Activated naive CD4-positive, alpha-beta T cell treated with anti-CD3 and anti-CD28 coated beads, Interleukin-2, amount 50 U/mL, for 72 hours (primary cell): ENCODE measurements around the gene COA1. TPM values are rescaled to one million over a fixed set of nuclear protein-coding genes. Genes with fewer than 3 reads are reported as not detected.

Experiments
- ATAC-seq, 2 donors: fragments of 150-1000 bp; cut with Tn5 transposase; 2 replicates each; pipeline ENCODE4 v1.10.0; 2021; ENCODE audit warnings: mild to moderate bottlenecking in 2 of 2, moderate library complexity in 2 of 2
- DNase-seq, 2 donors: peaks; one replicate each; pipeline ENCODE4 v3.0.0; 2021 to 2022; ENCODE audit warnings: low spot score in 2 of 2
- H3K27ac Mint-ChIP-seq, 2 donors: one replicate each; pipeline ENCODE4 v1.8.0; 2022; ENCODE audit warnings: mild to moderate bottlenecking in 2 of 2, mixed read lengths in 2 of 2
- H3K36me3 Mint-ChIP-seq, 2 donors: one replicate each; pipeline ENCODE4 v1.8.0; 2022; ENCODE audit warnings: mixed read lengths in 2 of 2
- H3K9me3 Mint-ChIP-seq, 2 donors: one replicate each; pipeline ENCODE4 v1.8.0; 2022; ENCODE audit warnings: mixed read lengths in 2 of 2
- total RNA-seq, 2 donors: library from RNA; stranded (reverse); gene quantifications; one replicate each; pipeline ENCODE4 v1.2.3, GENCODE V29; 2022

Gene COA1
- total RNA-seq, 2 donors from 2014 or later, result 31.9 to 72.4 TPM

DNA sequence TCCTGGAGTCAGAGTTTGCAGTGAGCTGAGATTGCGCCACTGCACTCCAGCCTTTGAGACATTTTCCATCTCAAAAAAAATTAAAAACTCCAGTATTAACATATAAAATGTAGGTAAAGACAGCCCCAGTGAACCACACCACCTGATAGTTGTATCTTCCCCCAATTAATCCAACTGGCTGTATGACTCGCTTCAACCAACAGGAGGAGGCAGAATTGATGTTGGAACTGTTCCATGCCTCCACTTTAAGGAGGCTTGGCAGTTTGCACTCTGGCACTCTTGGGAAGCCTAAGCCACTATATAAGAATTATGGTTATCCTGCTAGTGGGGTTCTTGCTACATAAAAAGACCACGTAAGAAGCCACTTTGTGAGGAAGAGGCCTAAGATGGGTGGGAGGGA lies 73.7 kb downstream of the COA1 start:
- Mint-ChIP-seq H3K36me3 (peaks cover 19 to 56% of the 10 kb centered on the region in 2 donors), H3K27ac (peak overlapping the region in 1 of 2 donors; percentile 49), H3K9me3 (peaks cover 5 to 8% of the 10 kb centered on the region in 2 donors)
- ATAC-seq, result no peak
- no peak for DNase-seq

DNA sequence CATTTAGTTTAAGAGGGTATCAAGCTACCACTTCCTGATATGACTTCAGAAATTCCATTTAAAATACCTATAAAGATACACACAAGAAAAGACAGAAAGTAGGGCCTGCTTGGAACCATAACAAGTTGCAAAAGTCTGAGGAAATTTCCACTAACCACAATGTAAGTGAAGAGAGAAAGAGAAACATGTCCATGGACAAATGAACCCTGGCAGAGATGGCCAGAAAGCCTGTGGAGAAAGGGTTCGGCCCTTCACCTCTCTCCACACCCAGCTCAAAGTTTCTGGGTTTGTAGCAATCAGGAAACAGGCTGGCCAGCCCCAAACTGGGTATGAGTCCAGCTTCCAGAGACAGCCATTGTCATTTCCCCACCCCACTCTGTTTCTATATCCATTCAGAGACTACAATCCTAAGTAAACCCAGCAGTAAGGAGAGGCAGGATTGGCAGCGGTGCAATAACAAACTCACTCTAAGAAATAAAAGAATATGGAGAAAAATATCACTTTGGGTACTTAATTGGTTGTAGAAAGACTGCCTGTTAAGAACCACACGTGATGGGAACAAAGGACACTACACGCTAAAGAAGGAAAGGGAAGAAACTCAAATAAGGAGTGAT lies 75.3 kb downstream of the COA1 start:
- peak overlapping the region; percentile 17 to 92 for H3K27ac Mint-ChIP-seq
- DNase-seq (no peak), ATAC-seq (no peak)
- peaks cover 19 to 48% of the 10 kb centered on the region in 2 donors for H3K36me3 Mint-ChIP-seq
- peaks cover 0 to 4% of the 10 kb centered on the region in 2 donors for H3K9me3 Mint-ChIP-seq

DNA sequence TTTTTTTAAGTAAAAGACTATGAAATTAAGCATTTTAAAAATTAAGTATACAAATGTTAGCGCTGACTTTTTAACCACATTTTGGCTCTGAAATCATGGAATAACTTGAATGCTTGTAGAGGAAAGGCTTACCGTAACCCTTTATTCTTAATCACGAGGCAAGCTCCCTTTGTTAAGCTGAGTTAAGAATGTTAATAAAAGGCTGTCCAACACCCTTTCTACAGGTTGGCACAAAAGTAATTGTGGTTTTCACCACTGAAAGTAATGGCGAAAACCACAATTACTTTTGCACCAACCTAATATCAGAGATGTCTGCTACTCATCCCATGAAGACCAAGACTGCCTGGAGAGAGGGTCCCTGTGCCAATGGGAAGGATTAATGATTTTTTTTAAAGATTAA lies 75.9 kb downstream of the COA1 start:
- no peak for ATAC-seq
- DNase-seq, result no peak
- Mint-ChIP-seq H3K27ac (peak overlapping the region; percentile 17 to 92), H3K36me3 (peaks cover 16 to 45% of the 10 kb centered on the region in 2 donors), H3K9me3 (peaks cover 0 to 4% of the 10 kb centered on the region in 2 donors)

DNA sequence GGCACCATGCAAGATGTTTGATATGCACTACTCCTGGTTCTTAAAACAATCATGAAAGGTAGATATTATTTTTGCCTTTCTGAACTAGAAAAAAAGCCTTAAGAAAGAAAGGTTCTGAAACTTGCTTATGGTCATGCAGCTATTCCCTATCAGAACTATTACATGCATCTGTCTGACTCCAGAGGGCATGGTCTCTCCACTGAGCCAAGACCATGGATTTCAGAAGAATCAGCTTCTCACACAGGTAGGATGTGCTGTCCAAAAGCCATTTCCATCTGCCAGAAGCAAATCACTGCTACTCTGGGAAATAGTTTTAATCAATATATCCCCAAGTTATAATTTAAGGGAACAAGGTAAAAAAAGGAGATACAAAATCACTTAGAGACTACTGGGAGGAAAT lies 77.0 kb downstream of the COA1 start:
- ATAC-seq (no peak), DNase-seq (no peak)
- peaks cover 15 to 38% of the 10 kb centered on the region in 2 donors for H3K36me3 Mint-ChIP-seq
- peaks cover 0 to 4% of the 10 kb centered on the region in 2 donors for H3K9me3 Mint-ChIP-seq
- peak overlapping the region in 1 of 2 donors; percentile 88 for H3K27ac Mint-ChIP-seq

DNA sequence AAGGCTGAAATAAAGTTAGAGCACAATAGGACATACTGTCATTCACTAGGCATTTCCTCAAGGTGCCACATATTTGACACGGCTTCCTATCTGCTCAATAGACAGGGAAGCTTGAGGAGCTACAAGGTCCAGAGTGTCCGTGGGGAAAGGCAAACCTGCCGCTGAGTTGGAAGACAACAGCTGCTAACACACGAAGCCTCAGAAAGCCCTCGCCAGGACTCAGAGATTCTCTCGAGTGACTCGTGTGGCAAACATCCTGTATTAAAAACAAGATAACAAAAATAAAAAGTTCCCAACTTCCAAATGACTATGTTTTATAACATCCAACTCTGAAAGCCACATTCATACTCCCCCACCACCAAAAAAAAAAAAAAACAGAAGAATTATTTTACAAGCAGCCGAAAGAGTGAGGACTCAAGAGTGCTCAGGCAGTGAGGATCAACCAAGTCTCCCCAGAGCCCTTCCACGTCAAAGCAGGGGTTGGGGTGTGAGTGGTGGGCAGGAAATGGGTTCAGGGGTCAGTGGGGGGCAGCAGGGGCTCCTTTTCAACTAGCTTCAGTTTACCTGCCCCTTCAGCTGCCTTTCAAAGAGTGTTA lies 78.8 kb downstream of the COA1 start:
- ATAC-seq, result no peak
- H3K27ac Mint-ChIP-seq, result peak overlapping the region; percentile 88 to 98
- peaks cover 18 to 32% of the 10 kb centered on the region in 2 donors for H3K36me3 Mint-ChIP-seq

DNA sequence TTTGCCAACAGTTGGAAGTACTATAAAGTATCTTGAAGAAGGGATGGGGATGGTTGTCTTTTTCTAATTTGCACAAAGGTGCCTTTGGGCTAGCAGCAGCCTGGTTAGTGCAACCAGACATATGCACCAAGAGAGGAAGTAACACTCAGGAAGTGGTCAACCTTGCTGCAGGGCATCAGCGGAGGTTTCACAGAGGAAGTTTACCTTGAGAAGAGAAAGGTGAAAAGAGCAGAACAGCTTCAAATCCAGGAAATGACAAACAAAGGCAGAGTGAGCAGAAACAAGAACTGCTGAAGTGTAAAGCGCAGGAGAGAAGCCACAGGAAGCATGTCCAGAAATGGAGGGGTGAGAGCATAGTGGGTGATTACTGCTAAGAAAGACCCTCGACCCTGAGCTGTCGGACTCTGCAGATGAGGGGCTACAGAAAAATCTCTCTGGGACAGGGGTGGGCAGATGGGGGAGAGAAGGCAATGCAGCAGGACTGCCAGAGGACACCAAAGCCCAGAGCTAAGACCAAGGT lies 79.5 kb downstream of the COA1 start:
- peak; percentile 58 to 77 for DNase-seq
- Mint-ChIP-seq H3K27ac (peak overlapping the region; percentile 88 to 98), H3K9me3 (peaks cover 4% of the 10 kb centered on the region in 2 donors), H3K36me3 (peaks cover 21 to 36% of the 10 kb centered on the region in 2 donors)
- peak; percentile 47 to 53 for ATAC-seq

More for the DNA sequence above, 78.8 kb downstream of the COA1 start:
- DNase-seq, result no peak
- peaks cover 0 to 4% of the 10 kb centered on the region in 2 donors for H3K9me3 Mint-ChIP-seq

DNA sequence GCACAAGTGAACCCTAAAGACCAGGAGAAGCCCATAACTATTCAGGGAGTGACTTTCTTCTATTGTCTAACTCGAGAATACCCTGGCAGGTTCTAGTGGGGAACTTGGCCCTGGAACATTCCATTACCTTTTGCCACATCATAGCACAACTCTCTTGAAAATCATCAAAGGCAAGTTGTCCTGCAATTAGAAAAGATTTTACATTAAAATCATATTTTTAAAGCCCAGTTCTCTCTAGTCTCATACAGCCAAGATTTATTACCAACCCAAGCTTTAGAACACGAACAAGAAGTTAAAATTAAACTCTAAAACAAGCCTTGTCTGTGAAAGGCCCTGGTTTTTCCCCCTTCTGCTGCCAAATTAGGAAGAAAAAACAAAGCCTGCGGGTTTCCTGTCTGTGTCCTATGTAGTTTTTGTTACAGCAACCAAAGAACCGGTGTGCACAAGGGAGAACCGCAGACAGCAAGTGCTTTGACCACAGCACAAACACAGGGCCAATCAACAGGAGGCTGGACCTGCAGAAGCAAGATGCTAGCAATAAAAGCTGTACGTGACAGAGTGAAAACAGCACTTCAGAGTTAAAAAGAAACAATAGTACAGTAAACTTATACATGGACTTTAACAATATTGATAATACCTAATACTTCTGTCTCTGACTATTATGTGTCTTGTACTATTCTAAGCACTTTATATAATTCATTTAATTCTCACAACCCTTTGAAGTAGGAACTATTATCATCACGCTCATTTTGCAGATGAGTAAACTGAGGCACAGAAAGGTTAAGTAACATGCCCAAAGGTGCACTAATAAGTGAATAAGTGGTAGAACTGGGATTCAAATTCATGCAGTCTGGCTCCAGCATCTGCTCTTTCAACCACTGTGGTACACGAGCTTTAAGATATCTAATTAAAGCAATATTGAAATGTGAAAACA lies 80.6 kb downstream of the COA1 start:
- ATAC-seq, result peak; percentile 33 to 59
- peak in 1 of 2 donors; percentile 55 for DNase-seq
- peaks cover 17 to 36% of the 10 kb centered on the region in 2 donors for H3K36me3 Mint-ChIP-seq
- peaks cover 0 to 4% of the 10 kb centered on the region in 2 donors for H3K9me3 Mint-ChIP-seq
- H3K27ac Mint-ChIP-seq, result peak overlapping the region; percentile 88 to 98

DNA sequence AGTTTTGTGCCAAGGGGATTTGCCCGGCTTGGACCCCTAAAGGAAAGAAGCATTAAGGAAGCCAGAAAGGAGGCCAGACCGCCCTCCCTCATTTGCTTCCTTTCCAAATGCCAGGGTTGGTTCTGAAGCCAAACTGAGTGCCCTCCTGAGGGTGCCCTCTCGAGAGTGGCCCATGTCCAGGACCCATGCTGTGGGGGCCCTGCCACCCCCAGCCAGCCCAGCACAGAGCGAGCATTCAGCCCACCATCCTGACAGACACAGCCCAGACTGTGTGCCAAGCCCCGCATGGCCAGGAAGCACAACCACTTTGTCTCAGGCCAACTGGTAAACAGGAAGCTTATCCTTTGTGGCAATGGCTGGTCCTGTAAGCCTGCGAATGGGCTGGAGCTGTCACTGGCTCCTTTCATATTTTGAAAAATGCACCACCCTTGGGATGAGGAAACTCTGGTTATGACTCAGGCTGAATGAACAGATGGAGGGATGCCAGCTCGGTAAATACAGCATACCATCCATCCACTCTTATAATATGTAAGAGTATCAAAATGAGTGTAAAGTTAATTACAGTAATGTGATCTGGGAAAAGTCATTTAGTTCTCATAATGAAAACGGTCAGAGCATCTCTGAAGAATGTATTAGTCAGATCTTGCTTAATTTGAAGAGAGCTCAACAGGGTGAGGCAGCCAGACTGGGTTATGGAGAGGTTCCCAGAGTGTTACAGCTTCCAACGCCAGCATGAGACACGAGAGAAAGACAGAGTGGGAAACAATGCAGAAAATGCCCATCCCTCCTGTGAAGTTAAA lies 81.5 kb downstream of the COA1 start:
- peak; percentile 77 to 78 for ATAC-seq
- H3K36me3 Mint-ChIP-seq, result peaks cover 17 to 41% of the 10 kb centered on the region in 2 donors
- DNase-seq, result peak; percentile 62 to 78

DNA sequence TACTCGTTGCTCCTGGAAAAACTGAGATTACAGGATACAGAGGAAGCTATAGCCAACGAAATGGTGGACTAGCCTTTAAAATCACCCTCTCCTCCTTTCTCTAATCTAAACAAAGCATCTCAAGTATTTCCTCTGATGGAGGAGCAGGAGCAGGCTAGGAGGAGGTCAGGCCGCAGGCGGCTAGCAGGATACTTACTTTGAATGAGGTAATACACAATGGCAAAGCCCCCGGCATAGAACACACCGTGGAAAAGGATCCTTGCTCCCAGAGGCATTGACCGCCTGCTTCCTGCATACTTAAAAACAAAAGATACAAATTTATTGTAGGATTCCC lies 82.0 kb downstream of the COA1 start:
- H3K27ac Mint-ChIP-seq, result peak overlapping the region; percentile 88 to 98
- peaks cover 17 to 41% of the 10 kb centered on the region in 2 donors for H3K36me3 Mint-ChIP-seq
- DNase-seq (no peak), ATAC-seq (no peak)
- peaks cover 0 to 4% of the 10 kb centered on the region in 2 donors for H3K9me3 Mint-ChIP-seq

More for the DNA sequence above, 81.5 kb downstream of the COA1 start:
- Mint-ChIP-seq H3K27ac (peak overlapping the region; percentile 88 to 98), H3K9me3 (peaks cover 0 to 4% of the 10 kb centered on the region in 2 donors)

DNA sequence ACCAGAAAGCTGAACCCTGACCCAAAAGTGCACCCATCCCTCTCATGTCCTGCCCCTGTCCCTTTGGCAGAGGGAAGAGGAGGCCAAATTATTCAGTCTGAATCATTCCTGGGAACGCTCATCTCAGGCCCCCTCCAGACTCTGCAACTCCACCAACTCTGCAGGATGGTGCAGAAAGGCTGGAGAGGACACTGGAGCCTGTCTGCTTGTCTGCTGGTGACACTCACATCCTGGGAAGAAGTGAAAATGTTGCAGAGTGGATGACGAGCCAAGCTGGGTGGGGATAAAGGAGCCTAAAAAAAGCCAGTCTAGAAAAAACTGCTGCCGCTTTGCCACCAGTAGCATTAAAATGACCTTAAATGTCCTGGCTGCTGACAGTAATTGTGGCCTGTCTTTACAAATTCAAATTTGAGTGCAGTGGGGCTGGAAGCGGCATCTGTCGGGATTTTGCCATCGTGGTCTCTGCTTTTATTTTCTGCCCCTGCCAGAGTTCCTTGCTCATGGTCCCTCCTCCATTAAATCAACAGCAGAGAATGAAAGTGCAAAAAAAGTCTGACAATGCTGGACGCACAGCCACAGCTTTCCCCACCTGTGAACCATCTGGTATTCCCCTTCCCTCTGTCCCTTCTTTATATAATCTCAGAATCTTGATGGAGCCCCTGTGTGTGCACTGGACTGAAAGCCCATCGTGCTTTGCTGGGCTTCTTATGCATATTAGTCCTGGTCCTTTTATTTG lies 82.6 kb downstream of the COA1 start:
- Mint-ChIP-seq H3K27ac (peak overlapping the region; percentile 88 to 98), H3K9me3 (peaks cover 0 to 4% of the 10 kb centered on the region in 2 donors), H3K36me3 (peaks cover 17 to 41% of the 10 kb centered on the region in 2 donors)
- no peak for ATAC-seq
- DNase-seq, result no peak

DNA sequence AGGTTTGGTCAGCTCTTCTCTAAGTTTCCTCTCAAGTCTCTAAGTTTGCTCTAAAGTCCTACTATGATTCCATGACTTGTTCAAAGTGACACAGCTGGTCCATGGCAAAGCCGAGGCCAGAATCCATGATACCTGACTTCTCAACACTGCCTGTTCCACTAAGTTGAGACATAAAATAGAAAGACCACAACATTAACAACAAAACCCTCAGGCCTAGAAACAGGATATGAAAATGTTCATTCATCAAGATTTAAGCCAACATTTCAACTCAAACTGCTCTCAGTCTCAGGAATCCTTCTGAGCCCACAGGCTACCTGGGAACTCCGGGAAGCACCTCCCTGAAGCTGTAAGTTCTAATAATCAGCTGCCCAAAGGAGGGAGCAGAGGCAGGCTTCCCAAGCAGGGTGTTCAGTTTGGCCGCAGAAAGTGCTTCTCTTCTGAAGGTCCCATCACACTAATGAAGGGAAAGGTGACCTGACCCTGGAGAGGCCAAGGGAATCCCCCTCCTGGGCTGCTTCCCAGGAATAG lies 83.6 kb downstream of the COA1 start:
- peak overlapping the region; percentile 75 to 88 for H3K27ac Mint-ChIP-seq
- DNase-seq (no peak), ATAC-seq (no peak)
- peaks cover 0 to 4% of the 10 kb centered on the region in 2 donors for H3K9me3 Mint-ChIP-seq
- H3K36me3 Mint-ChIP-seq, result peaks cover 13 to 40% of the 10 kb centered on the region in 2 donors

DNA sequence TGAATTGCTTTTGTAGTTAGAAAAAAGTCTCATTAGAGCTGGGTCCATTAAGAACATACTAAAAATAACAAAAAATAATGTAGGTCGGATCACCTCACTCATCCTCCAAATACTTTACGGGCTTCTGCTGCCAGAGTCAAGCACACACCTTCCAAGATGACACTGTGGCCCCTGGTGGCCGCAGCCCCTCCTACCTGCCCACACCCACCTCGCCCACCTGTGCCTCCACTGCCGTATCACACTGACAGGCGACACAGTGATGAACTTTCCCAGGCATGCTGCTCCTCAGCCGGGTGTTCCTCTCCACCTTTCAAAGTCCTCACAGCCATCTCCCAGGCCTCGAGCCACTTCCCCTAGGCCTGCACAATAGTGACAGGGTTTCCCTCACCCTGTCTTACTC lies 85.5 kb downstream of the COA1 start:
- ATAC-seq, result no peak
- peak overlapping the region; percentile 58 to 74 for H3K27ac Mint-ChIP-seq
- peaks cover 0 to 4% of the 10 kb centered on the region in 2 donors for H3K9me3 Mint-ChIP-seq
- peaks cover 20 to 59% of the 10 kb centered on the region in 2 donors for H3K36me3 Mint-ChIP-seq
- DNase-seq, result no peak

DNA sequence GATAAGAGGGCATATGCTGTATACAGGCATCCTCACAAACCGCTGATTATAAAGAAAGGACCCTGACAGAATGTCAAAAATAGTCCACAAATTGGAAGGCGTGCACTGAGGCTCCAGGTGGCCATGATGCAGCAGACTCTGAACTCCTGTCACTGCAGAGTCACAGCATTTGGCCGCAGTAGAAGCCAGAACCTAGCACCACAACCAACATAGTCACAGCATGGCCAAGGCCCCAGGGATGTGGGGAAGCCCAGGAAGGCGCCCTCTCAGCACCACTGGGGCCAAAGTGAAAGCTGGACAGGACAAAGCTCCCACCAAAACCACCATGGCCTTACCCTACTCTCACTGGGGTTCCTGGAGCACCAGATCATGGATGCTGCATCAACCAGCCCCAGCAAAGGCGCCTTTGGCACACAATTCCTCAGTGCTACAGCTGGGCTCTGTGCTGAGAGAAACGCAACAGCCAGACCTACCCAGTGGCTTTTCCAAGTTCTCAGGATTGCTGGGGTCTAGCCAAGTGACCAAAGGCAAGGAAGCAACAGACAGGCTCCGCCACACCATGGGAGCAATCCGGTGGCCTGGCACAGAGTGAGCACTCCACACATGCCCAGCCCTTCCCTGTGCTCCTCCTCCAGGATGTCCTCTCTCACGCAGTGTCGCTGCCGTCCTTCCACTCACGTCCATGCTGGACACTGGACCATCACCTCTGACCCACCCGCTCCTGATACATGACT lies 86.3 kb downstream of the COA1 start:
- DNase-seq (no peak), ATAC-seq (no peak)
- Mint-ChIP-seq H3K27ac (peak overlapping the region; percentile 74 to 86), H3K36me3 (peaks cover 20 to 62% of the 10 kb centered on the region in 2 donors), H3K9me3 (peaks cover 0 to 4% of the 10 kb centered on the region in 2 donors)

DNA sequence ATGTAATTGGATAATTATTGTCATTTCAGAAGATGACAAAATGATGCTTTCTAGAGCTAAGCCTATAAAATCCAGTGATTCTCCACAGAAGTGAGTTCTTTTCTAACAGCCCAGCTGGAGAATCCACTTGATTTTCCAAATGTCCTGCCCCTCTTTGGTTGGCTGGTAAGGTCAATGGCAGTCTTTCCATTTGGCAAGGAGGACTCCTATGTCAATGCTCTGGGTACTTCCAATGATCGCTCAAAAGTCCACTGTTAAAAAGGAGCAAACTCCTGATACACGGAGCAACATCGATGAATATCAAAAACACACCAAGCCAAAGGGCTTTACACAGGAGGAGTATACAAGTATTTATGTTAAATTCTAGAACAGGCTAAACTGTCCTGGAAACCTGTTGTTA lies 88.6 kb downstream of the COA1 start:
- peak overlapping the region in 1 of 2 donors; percentile 44 for H3K27ac Mint-ChIP-seq
- DNase-seq (no peak), ATAC-seq (no peak)
- H3K9me3 Mint-ChIP-seq, result peaks cover 0 to 4% of the 10 kb centered on the region in 2 donors
- H3K36me3 Mint-ChIP-seq, result peaks cover 24 to 71% of the 10 kb centered on the region in 2 donors
